CD4-positive, alpha-beta T cell treated with Interleukin-10 for 1 hour (primary cell): ENCODE data around the gene CTU2.

Experiments
- DNase-seq: peaks from one replicate; pipeline ENCODE4 v3.0.0-alpha.2; 2020

The CTU2 gene

DNA sequence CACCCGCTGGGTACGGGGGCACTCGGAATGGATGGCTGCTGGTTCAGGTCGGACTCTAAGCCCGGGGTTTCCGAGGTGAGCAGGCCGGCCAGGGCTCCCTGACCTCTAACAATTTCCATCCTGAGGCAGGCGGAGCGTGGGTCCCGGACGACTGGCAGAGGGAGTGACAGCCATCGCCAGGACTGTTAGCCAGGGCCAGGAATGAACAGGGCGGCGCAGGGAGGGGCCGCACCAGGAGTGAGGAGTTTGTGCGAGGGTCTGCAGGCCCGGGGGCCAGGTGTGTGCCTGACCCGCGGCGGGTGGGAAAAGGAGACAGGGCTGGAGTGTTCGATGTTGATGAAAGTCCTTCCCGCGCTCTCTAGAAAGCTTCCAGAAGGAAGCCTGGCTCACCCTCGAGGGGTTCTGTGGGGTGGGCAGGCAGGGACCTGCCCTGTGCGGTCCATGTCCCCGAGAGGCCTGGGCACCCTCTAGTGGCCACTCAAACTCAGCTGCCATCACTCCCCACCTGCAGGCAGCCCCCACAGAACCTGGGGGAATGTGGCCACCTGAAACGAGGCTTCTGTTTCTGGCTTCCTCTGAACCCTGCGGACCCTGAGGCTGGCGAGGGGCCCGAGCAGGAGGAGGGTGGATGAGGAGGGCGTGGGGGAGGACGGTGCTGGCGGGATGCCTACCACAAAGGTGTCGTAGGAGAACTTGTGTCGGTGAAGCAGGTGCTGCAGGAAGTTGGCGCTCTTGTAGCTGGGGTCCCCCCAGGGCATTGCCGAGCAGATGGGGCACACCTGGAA lies 8.3 kb upstream of the CTU2 start:
- peak; percentile 33 for DNase-seq

- DNase-seq, result no peak
Measured at GRCh38 chr16:88698646-88699045, 7.7 kb upstream of the CTU2 start.

GRCh38 chr16:88699180-88699579 lies 7.1 kb upstream of the CTU2 start:
- DNase-seq, result no peak

GRCh38 chr16:88700322-88700635 lies 6.0 kb upstream of the CTU2 start:
- DNase-seq, result no peak

GRCh38 chr16:88700636-88701482 lies 5.4 kb upstream of the CTU2 start:
- peak; percentile 94 for DNase-seq

- peak; percentile 16 for DNase-seq
Measured at GRCh38 chr16:88701581-88702370, 4.5 kb upstream of the CTU2 start.

GRCh38 chr16:88702371-88703210 lies 3.7 kb upstream of the CTU2 start:
- no peak for DNase-seq

DNA sequence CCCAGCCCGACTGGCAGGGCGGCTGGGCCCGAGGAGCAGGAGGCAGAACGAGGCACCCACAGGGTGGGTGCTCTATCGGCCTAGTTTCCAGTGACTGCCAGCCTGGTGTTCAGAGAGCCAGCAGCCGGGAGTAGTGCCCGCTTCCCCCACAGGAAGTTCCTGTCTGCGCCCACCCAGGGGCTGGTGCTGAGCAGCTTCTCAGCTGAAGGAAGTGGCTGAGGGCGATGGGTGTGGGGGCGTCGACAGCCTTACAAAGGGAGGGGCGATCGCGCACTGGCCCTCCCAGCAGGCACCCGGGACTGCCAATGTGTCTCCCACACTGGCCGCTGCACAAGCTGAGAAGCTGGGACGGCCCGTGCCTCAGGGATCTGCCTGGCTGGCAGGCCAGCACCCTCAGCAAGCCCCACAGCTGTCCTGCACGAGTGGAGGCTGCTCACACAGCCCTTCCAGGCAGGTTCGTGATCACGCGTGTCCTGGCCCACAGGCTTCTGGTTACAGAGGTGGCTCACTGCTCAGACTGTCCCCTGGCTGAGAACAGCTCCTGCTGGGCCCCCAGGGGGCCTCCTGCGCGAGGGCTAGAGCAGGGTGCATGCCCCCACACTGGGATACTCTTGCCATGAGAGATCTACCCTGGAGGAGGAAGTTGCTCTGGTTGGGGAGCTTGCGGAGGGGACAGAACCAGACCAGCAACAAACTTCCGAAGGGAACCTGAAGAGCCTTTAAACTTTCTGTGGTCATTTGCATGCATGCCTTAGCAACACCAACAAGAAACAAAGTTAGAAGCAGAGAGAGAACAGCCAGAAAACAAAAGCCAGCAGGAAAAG lies 2.6 kb upstream of the CTU2 start:
- DNase-seq, result peak; percentile 77

GRCh38 chr16:88705076-88705684 lies 1.1 kb upstream of the CTU2 start:
- peak; percentile 38 for DNase-seq

GRCh38 chr16:88705801-88706228 lies 488 bp upstream of the CTU2 start:
- DNase-seq, result peak; percentile 20

GRCh38 chr16:88706965-88707826 lies 893 bp downstream of the CTU2 start:
- DNase-seq, result no peak

DNA sequence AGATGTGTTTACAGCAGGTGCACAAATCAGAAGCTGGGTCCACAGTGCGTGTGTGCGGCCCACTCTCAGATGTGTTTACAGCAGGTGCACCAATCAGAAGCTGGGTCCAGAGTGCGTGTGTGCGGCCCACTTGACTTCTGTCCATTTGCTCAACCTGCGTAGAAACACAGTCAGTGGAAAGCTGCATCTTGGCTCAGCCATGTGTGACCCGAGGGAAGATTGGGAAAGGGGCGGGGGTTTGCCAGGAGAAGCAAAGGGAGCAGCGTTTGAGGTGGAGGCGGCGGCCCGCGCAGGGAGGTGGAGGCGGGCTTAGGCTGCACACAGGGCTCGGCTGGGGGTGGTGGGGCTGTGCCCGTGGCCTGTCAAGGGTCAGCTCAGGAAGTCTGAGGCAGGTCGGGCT lies 4.3 kb downstream of the CTU2 start:
- no peak for DNase-seq

- no peak for DNase-seq
Measured at GRCh38 chr16:88711750-88712340, 5.5 kb downstream of the CTU2 start.

GRCh38 chr16:88712362-88712979 lies 6.2 kb downstream of the CTU2 start:
- no peak for DNase-seq

DNA sequence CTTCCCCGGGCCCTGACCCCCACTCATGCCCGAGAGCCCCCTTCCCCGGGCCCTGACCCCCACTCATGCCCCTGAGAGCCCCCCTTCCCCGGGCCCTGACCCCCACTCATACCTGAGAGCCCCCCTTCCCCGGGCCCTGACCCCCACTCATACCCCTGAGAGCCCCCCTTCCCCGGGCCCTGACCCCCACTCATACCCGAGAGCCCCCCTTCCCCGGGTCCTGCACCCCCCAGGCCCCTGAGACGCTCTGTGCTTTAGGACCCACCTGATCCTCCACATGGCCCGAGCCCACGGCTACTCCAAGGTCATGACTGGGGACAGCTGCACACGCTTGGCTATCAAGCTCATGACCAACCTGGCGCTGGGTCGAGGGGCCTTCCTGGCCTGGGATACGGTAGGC lies 6.8 kb downstream of the CTU2 start:
- DNase-seq, result no peak

DNA sequence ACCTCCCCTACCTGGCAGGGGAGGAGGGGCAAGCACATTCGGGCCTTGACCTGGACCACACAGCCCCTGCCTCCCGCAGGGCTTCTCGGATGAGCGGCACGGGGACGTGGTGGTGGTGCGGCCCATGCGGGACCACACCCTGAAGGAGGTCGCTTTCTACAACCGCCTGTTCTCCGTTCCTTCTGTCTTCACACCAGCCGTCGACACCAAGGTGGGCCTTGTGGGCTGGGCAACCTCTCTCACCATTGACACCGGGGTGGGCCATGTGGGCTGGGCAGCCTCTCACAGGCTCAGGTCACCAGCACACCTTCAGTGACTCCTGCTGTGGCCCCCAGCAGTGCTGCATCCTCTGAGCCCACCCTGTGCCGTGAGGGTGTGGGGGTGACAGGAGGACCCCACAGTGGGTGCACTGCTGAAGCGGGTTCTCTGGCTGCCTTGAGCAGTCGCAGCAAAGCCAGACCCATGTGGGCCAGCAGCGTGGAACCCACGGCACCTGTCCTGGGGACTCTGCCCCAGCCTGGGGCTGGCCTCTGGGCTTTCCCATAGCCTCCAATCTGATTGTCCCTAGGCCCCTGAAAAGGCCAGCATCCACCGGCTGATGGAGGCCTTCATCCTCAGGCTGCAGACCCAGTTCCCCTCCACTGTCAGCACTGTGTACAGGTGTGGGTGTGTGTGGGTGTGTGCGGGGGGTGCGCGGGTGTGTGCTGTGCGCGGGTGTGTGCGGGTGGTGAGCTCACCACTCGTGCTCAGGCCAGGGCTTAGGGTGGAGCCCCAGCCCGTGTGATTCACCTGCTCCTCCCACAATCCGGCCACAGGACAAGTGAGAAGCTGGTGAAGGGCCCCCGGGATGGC lies 7.5 kb downstream of the CTU2 start:
- DNase-seq, result no peak

DNA sequence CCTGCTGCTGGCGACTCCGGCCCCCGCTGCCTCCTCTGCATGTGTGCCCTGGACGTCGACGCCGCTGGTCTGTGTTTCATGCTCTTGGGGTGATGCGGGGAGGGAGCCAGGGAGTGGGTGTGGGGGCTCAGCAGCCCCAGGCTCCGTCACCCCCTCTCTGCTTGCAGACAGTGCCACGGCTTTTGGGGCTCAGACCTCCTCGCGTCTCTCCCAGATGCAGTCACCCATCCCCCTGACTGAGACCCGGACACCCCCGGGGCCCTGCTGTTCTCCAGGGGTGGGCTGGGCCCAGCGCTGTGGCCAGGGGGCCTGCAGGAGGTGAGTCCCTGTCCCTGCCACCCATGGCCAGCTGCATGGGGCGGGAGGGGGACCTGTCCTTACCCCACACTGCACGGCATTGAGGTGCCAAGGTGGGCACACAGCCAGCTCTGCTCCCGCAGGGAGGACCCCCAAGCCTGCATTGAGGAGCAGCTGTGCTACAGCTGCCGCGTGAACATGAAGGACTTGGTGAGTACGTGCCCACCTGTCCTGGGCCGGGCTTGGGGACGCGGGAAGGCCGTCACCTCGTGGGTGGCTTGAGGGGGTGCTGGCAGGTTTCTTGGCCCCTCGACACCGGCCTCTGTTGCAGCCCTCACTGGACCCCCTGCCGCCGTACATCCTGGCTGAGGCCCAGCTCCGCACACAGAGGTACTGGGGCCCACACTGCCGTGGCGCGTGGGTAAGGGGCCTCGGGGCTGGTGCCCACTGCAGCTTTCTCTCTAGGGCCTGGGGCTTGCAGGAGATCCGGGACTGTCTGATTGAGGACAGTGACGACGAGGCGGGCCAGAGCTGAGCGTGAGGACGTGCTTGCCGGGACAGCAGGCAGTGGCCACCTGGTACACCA lies 8.4 kb downstream of the CTU2 start:
- DNase-seq, result no peak
